Fibroblast of the aortic adventitia (primary cell): ENCODE measurements around the gene OXA1L. TPM values are rescaled to one million over a fixed set of nuclear protein-coding genes. Genes with fewer than 3 reads are reported as not detected.
A peak's percentile ranks its signal among the peaks of the same experiment; 100 is the strongest.

Experiments used
- DNase-seq: peaks from one replicate; pipeline ENCODE4 v3.0.0-alpha.2; 2010; ENCODE audit warnings: low read depth
- H3K4me3 ChIP-seq: 2 replicates; pipeline ENCODE4 v1.5.1; 2011; ENCODE audit warnings: low read depth, mild to moderate bottlenecking, control low read depth, low read length, moderate library complexity
- total RNA-seq: library from RNA; depleted of rRNA; stranded (reverse); fragments of >200 nt; gene quantifications from 2 replicates; pipeline ENCODE4 v1.2.3, GENCODE V29; 2012; ENCODE audit warnings: low replicate concordance
- TF ChIP-seq, protein P1 (sequence below): IDR thresholded peaks from 2 replicates; pipeline ENCODE4 v1.5.1; 2011; ENCODE audit warnings: mild to moderate bottlenecking, low read length, control low read depth, inconsistent platforms; ENCODE audit not compliant: insufficient read depth

OXA1L gene
- total RNA-seq, 1 donor, result 66.4 TPM

DNA sequence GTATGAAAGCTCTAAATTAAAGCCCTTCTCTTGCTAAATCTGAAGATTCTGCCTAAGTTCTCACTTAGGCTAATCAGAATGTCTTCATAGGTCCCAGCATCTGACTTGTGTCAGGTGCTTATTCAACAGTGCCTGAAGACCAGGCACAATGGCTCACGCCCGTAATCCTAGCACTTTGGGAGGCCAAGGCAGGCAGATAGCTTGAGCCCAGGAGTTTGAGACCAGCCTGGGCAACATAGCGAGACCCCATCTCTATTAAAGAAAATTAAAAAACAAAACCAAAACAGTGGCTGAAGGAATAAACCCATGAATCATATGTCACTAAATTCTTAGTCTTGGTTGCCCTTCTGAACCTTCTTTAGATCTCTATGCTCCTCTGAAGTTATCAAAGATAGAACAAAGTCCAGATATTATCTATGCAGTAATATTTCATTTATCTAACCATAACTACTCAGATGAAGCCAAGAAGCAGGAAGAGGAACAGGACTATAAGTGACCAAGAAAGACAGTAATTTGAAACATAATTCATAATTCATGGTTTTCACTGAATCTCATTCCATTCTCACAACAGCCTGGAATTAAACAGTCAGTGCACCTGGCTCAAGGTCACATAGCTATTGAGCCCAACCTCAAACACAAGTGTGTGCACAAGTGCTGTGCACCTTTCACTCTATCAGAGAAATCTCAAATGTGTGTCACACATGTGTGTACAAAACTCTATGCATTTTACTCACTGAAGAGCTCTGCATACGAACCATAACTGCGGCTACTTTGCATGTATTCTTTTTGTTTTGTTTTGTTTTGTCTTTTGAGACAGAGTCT, 42.1 kb downstream of the OXA1L start:
- TF ChIP-seq, protein P1, sequence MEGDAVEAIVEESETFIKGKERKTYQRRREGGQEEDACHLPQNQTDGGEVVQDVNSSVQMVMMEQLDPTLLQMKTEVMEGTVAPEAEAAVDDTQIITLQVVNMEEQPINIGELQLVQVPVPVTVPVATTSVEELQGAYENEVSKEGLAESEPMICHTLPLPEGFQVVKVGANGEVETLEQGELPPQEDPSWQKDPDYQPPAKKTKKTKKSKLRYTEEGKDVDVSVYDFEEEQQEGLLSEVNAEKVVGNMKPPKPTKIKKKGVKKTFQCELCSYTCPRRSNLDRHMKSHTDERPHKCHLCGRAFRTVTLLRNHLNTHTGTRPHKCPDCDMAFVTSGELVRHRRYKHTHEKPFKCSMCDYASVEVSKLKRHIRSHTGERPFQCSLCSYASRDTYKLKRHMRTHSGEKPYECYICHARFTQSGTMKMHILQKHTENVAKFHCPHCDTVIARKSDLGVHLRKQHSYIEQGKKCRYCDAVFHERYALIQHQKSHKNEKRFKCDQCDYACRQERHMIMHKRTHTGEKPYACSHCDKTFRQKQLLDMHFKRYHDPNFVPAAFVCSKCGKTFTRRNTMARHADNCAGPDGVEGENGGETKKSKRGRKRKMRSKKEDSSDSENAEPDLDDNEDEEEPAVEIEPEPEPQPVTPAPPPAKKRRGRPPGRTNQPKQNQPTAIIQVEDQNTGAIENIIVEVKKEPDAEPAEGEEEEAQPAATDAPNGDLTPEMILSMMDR, result no peak
- no peak overlapping the region for H3K4me3 ChIP-seq
- no peak for DNase-seq

DNA sequence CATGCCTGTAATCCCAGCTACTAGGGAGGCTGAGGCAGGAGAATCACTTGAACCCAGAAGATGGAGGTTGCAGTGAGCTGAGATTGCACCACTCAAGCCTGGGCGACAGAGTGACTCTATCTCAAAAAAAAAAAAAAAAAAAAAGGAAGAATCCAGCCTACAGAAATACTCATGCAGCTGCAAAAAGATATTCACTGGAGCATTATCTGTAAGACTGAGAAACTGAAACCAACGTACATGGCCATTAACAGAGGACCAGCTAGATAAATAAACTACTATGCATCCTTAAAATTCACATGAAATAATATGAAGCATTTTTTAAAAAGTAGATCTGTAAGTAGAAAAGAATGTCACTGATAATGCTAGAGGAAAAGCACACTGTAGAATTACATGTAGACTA, 45.2 kb downstream of the OXA1L start:
- peak; percentile 37 for DNase-seq
- TF ChIP-seq, protein P1, result no peak
- no peak overlapping the region for H3K4me3 ChIP-seq

DNA sequence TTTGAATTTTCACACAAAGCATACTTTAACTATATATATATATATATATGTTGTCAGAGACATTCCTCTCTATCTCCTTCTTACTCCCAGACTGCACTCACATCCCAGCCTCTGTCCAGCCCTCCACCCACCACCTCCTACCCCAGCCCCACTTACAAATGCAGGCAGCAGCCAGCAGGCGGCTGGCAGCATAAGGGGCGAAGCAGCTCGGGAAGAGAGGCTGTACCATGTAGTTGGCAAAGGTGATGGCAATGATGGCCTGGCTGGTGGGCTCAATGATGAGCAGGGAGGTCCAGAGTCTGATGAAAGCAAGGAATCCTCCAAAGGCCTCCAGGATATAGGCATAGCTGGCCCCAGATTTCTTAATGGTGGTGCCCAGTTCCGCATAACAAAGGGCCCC, 46.3 kb downstream of the OXA1L start:
- TF ChIP-seq, protein P1, result no peak
- DNase-seq, result no peak
- H3K4me3 ChIP-seq, result no peak overlapping the region

DNA sequence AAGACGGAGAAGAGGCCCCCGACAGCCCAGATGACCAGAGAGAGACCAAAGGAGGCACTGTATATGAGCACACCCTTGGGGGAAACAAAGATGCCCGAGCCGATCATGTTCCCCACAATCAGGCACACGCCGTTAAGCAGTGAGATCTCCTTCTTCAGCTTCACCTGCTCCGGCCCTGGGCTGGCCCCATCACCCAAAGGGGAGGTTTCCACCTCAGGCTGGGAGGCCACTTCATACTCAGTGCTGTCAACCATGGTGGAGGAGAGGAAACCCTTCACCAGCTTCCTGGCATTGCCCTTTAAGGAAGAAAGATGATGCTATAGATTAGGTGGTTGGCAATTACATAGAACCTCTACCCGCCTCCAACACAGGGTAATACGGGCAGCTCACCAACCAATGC, 46.7 kb downstream of the OXA1L start:
- no peak overlapping the region for H3K4me3 ChIP-seq
- TF ChIP-seq, protein P1, result no peak
- DNase-seq, result no peak

DNA sequence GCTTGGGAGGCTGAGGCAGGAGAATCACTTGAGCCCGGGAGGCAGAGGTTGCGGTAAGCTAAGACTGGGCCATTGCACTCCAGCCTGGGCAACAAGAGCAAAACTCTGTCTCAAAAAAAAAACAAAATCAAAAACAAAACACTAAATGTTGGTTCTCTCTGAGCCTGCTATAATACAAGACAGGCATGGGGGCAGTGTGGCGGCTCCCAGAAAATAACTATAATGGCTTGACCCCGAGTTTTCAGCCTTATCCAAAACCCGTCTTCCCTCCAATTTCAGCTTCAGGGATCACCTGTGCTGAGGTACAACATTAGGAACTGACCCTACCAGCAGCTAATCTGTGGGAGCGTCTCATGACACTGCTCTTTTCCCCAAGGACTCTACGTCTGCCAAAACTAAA, 47.9 kb downstream of the OXA1L start:
- TF ChIP-seq, protein P1, result no peak
- no peak for DNase-seq
- no peak overlapping the region for H3K4me3 ChIP-seq

DNA sequence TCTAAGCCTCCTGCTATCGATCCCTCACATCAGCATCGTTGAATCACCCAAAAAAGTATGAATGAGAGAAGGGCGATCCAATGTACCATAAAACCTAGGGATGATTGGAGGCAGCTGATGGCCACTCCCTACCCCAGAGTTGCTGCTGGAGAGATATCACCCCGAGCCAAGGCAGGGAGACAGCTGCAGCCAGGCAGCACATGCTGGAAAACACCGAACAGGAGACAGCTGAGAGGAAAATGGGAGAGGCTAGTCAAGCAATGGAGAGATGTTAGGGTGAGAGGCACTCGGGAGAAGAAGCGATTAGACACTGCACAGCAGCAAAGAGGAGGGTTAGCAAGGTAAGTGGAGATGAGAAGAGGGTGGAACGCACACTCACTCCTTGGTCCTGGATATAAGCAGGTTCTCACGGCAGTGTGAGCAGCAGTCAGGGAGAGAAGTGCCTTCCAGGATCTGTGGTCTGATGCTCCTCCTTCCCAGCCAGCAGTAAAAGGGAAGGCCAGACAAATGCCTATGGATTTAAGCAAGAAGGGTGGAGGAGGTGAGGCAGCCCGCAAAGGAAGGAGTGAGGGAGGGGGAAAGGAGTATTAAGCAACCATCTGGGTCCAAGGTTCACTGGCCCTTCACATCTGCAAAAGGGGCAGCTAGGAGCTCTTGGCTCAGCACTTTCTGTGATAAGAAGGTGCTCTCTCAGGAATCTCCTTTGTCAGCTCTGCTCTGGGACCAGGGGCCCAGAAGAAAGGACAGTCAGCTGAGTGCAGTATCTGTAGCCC, 48.6 kb downstream of the OXA1L start, which contains the start of gene SLC7A7:
Gene SLC7A7 (minus strand): TSS at position 495 of the 773 bp plus-strand sequence. CDS start 2,037 bp downstream, outside the sequence.
- H3K4me3 ChIP-seq, result peak within 1 kb of the TSS; percentile 28
- peak; percentile 37 for DNase-seq
- TF ChIP-seq, protein P1, result no peak
